Nucleus accumbens (tissue), 56 donors: Measurements from ENCODE around the gene ATP5MG.
"Not testable (repeated sequence)": the region's sequence is repeated elsewhere in the genome, so short reads cannot be mapped to it uniquely, and the experiment has no call there.

Experiments
- DNase-seq, 56 donors: peaks; one replicate each; lab custom pipeline; 2025; lab: John Stamatoyannopoulos, UW

ATP5MG gene

DNA sequence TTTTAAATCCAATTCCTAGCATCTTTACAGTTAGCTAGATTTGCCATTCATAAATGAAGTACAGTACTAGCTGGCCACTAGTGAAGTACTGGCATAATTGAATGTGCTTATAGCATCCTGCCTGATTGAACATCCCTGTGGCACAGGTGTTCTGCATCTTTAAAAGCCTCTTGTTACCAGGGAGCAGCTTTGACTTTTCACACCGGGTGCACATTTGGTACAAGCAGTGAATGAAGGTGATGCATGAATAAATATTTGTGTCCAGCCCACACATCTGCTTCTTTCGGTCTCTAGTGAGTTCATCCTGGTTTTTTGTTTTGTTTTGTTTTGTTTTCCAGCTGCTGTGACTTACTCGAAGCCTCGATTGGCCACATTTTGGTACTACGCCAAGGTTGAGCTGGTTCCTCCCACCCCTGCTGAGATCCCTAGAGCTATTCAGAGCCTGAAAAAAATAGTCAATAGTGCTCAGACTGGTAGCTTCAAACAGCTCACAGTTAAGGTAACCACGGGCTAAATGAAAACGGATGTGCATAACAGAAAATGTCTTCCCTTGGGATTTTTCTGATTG, 5.3 kb downstream of the ATP5MG start:
- peak in 2 of 56 donors; percentile 17 to 48 for DNase-seq

DNA sequence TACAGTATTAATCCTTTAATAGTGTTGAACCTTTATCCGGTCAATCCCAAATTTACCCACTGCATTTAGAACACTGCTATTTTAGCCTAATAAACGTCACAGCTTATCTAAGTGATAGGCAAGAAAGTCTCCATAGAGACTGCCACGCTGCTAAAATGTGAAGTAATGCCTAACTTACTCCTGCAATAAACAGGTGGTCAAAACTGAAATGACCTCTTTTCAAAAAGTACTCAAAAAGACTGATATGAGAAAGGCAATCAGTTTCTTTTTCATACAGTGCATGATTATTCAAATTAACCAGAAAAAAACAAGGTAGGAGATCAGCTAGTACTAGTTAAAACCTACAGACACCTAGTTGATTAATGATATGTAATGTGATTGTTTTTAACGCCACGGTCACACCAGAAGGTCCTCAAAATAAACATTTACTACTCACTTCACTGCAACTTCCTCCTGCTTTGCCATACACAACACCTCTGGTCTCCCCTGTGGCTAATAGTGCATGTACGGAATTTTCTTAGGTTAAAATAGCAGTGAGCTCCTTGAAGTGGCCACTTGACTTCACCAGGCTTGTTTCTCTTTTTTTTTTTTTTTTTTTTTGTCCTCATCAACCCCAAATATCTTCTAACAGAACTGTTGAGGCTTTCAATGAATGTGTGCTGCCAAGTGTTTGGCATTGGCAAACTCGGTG, 8.8 kb downstream of the ATP5MG start:
- DNase-seq = no peak

DNA sequence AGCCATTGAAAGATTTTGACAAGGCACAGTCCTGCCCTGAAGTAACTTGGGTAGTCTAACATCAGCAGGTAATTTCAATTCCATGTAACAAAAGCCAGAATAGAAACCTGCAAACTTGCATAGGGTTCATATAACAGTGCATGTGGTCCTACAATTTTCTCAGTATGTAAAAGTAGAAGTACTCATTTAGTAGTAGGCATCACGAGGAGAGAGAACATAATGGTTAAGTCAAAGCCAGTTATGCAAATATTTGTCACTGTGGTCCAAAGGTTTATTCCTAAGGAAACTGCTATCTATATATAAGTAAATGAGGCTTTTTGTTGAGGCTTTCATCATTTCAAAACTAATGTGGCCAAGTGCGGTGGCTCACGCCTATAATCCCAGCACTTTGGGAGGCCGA, 10.1 kb downstream of the ATP5MG start:
- no peak for DNase-seq

DNA sequence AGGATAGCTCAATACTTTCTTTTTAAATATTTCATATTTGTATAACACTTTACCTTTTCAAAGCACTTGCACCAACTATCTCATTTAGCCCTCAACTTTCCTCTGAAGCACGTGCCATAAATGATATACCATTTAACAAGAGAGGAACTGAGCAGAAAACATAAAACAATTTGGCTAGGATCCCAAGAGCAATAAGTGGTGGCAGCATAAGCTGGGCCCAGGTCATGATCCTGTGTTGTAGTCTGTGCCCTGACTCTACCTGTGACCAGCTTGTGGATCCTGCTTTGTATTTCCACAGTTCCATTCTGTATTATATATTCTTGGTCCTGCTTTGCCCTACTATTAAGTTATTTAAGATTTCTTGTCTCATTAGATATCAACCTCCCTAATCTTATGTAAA, 11.5 kb downstream of the ATP5MG start:
- no peak for DNase-seq

DNA sequence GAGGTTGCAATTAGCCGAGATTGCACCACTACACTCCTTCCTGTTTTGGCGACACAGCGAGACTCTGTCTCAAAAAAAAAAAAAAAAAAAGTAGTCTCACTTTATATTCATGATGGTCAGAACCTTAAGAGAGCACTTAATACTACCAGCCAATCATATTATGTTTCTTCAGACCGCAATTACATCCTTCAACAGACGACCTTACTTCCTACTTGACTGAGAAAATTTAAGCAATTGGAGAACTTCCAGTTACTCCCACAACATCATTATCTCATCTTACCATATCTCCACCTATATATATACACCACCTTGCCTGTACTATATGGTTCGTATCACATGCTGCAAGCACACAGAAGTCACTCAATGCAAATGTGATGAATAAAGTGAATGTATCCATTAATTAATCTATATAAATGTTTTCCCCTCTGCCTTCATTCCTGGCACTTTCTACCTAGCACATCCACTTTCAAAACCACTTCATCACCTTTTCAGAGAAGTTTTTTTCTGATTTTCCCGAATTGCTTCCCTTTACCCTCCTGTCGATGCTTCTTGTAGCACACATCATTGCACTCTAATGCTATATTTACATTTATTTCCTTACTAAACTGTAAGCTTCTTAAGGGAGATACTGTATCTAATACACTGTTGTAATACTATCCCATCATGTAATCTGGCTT, 13.8 kb downstream of the ATP5MG start:
- no peak for DNase-seq

DNA sequence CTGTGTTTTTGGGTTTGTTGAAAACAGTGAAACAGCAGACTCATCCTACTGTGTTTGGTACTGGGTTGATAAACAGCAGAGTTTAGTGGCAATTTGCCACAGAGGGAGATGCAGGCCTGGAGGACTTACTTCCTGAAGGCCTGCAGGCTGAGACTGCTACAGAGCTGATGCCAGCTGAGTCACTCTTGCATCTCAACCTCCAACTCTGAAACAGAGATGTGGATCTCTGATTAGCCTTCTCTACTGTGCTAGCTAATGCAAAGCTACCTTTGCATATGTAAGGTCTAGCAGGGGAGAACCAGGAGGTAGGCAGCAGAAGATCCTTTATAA, 14.3 kb downstream of the ATP5MG start:
- DNase-seq = peak in 1 of 56 donors; percentile 31

DNA sequence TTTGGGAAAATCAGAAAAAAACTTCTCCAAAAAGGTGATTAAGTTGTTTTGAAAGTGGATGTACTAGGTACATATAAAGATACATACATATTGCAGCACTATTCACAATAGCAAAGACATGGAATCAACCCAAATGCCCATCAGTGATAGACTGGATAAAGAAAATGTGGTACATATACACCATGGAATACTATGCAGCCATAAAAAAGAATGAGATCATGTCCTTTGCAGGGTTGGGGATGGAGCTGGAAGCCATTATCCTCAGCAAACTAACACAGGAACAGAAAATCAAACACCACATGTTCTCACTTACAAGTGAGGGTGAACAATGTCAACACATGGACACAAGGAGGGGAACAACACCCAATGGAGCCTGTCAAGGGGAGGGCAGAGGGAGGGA, 15.5 kb downstream of the ATP5MG start:
- not testable (repeated sequence) for DNase-seq

DNA sequence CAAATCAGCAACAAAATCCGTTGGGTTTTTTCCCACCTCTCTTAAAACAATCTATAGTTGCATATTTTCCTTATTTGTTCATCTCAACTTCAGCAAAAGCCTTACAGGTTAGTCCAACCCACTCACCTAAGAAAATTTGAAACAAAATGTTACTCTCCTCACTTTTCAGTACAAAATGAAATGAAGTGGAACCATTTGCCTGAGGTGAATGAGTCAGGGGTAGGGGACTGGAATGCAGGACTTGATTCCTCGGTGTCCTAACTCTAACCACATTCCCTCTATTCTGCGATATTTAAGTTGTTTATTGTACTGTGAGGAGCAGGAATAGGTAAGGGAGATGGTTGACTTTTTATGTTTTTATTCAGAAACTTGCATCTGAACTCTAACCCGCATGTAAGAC, 16.4 kb downstream of the ATP5MG start:
- no peak for DNase-seq

DNA sequence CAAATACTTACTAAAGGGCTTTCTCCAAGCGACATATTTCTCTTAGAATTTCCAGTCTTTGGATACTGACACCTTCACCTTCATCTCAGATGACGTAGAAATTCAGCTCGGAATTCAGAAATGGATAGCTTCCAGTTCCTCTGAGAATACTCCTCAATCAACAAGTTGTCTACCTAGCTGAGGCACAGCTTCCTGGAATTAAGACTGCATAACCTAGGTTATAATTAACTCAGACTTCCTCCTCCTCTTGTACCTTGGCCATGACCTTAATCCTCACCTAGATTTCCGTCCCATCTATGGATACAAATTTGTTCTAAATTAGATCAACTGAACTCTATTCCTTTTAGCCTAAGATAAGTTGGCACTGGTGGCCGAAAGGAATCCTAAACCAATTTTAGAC, 17.4 kb downstream of the ATP5MG start:
- DNase-seq = no peak

DNA sequence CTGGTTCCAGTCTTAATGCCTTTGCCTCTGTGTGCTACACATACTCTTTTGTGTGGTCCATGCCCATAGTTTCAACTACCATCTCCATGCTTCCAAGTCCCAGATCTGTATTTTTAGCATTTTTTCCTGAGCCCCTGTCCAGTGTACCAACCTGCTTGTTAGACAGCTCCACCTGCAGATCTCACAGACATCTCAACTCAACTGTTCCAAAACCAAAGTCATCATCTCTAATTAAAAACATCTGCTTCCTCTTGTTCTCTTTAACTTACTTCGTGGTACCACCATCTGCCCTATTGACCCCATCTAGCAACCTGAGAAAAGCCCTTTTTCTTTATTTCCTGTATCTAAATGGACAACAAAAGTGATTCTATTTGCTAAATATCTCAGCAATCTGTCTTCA, 26.3 kb downstream of the ATP5MG start:
- DNase-seq = no peak

DNA sequence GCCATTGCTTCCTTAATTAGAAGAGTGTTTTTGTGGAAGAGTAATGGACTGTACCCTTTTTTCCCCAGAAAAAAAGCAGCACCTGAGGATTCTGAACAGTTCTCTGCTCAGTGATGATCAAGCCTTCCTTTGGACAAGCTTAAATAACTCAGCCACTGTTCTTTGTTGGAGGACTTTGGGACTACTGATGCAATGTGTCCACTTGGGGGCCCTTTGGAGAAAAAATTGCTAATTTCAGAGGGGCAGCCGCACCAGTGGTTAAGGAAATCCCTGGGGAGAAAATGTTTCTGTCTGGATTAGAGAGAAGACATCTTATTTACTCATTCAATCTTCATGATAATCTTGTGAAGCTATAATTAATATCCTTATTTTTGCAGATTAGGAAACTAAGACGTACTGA, 29.6 kb downstream of the ATP5MG start:
- DNase-seq = no peak

DNA sequence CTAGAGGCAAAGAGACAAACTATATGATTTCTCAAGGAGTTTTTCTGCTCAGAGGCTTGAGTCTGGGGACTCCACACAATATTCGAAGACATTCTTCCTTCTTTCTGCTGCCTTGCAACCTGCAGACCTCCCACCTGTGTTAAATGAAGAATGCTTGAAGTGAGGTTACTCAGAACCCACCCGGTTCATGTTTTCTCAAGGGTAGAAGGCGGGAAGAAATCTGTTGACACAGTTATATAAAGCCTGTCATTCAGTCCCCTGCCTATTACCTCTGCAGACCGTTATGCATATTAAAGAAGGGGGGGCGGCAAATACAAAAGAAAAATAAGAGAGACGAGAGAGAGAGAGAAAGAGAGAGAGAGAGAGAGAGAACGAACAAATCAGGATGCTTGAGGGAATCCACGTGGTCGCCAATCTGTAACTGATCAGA, 32.7 kb downstream of the ATP5MG start:
- DNase-seq = peak in 4 of 56 donors; percentile 24 to 71 (median 56)

DNA sequence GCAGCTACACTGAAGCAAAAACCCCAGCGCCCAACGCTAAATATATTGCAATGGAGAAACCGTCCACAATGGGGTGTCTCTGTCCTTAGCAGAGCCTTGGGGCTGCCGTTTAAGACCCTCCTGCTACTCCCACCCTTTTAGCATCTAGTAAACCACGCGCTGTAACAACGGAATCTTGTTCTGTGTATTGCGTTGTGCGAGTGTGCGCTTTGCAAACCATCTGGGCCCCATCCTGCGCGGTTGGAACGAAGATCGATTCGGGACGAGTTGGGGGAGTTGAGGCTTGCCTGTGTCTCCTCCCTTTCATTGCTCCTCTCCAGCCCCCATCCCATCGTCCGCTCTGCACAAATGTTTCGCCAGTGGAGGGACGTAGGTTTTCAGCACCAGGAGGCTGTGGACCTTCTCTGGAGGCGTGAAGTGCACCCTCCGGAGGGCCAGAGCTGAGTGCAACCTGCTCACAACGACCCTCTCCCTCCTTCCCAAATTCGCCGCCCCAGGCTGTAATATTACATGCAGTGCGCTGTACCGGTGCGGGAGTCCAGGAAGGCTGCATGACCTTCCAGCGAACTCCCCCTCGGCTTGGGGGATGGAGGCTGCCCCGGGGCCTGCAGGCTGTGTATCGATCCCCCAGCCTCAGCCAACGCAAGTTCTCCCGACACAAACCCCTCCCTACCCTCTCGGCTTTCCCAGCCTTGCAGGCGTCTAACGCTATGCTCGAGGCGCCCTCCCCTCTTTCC, 33.3 kb downstream of the ATP5MG start:
- peak in 38 of 56 donors; percentile 17 to 85 (median 46) for DNase-seq

DNA sequence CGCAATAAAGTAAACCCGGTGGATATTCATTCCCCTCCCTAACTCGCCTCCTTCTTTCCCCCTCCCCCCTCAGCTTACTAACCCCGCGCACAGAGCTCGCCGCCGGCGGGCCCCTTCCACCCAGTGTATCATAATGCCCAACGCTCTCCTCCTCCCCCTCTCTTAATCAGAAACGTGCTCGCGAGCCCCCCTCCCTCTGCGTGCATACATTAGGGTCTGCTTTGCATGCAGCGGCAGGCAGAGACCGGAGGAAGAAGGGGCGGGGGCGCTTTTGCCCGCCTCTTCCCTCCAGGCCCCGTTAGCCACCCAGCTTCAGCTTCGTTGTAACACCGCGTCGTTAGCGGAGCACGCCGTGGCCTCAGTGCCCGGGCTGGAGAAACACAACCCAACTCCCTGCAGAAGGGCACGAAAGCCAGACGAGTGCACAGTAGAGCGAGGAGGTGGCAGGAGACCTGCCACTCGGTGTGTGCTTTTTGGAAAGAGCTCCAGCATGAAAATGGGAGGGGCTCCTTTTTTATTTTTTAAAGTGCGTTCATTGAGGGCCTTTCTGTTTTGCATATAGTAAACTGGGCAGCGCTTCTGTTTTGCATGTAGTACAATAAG, 34.0 kb downstream of the ATP5MG start:
- DNase-seq = peak in 38 of 56 donors; percentile 24 to 84 (median 62)

DNA sequence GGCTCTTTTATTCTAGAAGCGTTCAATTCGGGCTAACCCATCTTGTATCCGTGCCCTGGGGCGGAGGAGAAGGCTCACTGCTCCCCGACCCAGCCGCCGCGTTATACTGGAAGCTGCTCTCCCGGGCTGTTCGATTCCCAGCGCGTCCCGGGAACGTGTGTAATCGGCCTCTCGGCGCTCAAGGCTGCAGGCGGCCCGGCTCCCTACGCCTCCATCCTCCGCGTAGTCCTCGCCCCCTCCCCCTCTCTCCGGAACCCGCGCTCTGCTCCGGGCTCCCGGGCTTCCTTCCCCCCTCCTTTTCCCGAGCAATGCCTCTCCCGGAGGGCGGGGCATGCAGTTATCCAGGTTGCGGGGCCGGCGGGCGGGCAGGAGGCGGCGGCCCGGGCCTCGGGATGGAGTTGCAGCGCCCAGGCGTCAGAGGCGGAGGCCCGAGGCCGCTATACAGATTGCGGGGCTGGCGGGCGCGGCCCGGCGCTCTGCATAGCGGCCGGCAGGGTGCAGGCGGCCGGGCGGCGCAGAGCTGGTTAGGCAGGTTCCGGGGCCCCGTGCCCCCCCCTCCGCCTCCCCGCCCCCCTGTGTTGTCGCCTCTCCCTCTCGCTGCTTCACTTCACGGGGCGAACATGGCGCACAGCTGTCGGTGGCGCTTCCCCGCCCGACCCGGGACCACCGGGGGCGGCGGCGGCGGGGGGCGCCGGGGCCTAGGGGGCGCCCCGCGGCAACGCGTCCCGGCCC, 34.7 kb downstream of the ATP5MG start, which contains the start of gene KMT2A:
Gene KMT2A (plus strand): TSS at position 600 of the 732 bp plus-strand sequence. CDS start 21 bp downstream, at position 621.
- DNase-seq = peak in 55 of 56 donors; percentile 57 to 99 (median 95)

DNA sequence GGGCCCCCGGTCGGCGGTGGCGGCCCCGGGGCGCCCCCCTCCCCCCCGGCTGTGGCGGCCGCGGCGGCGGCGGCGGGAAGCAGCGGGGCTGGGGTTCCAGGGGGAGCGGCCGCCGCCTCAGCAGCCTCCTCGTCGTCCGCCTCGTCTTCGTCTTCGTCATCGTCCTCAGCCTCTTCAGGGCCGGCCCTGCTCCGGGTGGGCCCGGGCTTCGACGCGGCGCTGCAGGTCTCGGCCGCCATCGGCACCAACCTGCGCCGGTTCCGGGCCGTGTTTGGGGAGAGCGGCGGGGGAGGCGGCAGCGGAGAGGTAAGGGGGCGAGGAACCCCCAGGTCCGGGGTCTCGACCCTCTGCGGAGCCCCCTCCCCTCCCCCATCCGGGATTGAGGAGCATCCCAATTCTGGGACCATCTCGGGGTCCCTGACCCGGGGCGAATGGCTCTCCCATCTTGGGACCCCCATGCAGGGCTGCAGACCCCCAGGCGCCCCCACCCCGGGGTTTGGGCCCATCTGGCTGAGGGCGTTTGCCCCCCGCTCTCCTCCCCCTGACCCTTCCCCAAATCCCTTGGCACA, 35.3 kb downstream of the ATP5MG start:
- DNase-seq = peak in 9 of 56 donors; percentile 7 to 55 (median 40)

DNA sequence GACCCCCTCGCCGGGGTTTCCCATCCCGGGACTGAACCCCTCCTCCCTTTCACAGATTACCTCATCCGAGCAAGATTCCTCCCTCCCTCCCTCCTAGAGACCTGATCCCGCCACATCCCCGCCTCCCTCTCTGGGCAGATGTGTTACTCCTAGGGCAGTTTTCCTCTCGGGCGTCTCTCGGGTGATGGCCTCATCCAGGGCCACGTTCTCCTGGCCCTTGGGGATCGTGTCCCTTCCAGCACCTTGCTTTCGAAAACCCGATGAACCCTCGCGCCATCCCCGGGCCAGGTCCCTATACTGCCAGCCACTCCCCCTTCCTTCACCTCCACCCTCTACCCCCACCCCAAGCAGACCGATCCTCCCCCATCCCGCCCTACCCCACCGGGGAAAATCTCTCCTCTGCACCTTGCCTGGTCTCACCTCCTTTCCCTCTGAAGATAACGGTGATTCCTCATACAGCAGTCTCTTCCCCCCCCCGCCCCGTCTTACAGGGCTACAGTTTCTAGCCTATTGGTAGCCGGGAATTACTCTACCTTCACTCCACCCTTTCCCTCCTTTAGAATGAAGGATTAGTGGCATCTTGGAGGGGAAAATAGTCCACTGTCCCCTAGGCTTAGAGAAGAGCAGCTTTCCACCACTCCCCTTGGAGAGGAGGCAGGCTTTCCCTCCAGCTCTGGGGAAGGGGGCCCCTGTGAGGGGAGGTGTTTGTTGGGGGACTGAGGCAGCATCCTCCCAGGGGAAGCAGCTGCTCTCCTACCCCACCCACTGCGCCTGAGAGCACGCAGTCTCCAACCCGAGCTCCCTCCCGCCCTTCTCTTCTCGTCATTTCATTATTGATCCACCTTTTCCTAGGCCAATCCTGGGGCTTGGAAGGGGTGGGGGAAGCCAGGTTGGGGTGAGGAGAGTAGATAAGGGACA, 36.1 kb downstream of the ATP5MG start:
- DNase-seq = peak in 37 of 56 donors; percentile 11 to 74 (median 39)

DNA sequence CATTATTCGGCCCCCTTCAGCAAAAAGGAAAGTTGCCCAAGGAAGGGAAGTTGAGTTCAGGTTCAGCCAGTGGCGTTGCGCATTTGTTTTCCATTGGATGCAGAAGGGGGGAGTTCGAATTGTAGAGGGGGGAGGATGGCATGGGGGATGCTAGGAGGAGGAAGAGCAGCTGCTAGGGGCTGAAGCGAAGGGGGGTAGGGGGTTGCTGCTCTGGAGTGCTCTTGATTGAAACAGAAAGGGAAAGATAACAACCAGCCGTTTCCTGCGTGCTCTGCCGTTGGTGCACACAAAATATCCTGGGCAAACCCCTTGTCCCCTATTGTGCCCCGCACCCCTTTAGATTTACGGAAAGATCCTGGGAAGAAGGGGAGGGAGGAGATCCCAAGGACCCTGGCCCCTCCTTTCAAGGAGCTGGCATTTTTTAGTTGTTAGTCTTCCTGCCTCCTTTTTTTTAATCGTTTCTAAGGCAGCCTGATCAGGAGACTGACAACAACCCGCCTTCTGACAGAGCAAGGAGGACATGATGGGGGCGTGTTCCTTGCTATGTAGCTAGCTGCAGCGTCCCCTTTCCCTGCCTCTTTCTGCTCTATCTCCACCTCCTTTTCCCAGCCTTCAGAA, 37.0 kb downstream of the ATP5MG start:
- peak in 42 of 56 donors; percentile 6 to 87 (median 46) for DNase-seq
